ENCODE measurements around the gene WDR20.

The WDR20 gene

GRCh38 chr14:102223682-102224081, 84.0 kb downstream of the WDR20 start:
- no peak for TF ChIP-seq CTCF (IDR thresholded peaks at IDR 0.05; ENCODE audit: insufficient read depth, low read depth, low read length, missing control alignments)
- H3K4me3 ChIP-seq (ENCODE audit: low read length): no peak overlapping the region
- no peak for DNase-seq (ENCODE audit: low read depth)

- H3K4me3 ChIP-seq (ENCODE audit: low read length): no peak overlapping the region
- DNase-seq (ENCODE audit: low read depth): no peak
- no peak for TF ChIP-seq CTCF (IDR thresholded peaks at IDR 0.05; ENCODE audit: insufficient read depth, low read depth, low read length, missing control alignments)
Observed at GRCh38 chr14:102225386-102225785, 85.7 kb downstream of the WDR20 start.

- H3K4me3 ChIP-seq (ENCODE audit: low read length): no peak overlapping the region
- TF ChIP-seq CTCF (IDR thresholded peaks at IDR 0.05; ENCODE audit: insufficient read depth, low read depth, low read length, missing control alignments): no peak
- DNase-seq (ENCODE audit: low read depth): no peak
Observed at GRCh38 chr14:102225936-102226335, 86.2 kb downstream of the WDR20 start.

GRCh38 chr14:102226356-102227125, 86.8 kb downstream of the WDR20 start:
- TF ChIP-seq CTCF (IDR thresholded peaks at IDR 0.05; ENCODE audit: insufficient read depth, low read depth, low read length, missing control alignments): no peak
- DNase-seq (ENCODE audit: low read depth): no peak
- no peak overlapping the region for H3K4me3 ChIP-seq (ENCODE audit: low read length)

- no peak for TF ChIP-seq CTCF (IDR thresholded peaks at IDR 0.05; ENCODE audit: insufficient read depth, low read depth, low read length, missing control alignments)
- no peak for DNase-seq (ENCODE audit: low read depth)
- no peak overlapping the region for H3K4me3 ChIP-seq (ENCODE audit: low read length)
Observed at GRCh38 chr14:102227184-102227964, 87.7 kb downstream of the WDR20 start.

- no peak for TF ChIP-seq CTCF (IDR thresholded peaks at IDR 0.05; ENCODE audit: insufficient read depth, low read depth, low read length, missing control alignments)
- DNase-seq (ENCODE audit: low read depth): no peak
- no peak overlapping the region for H3K4me3 ChIP-seq (ENCODE audit: low read length)
Observed at GRCh38 chr14:102229071-102229738, 89.5 kb downstream of the WDR20 start.
